Measurements from ENCODE around the gene ITGA5.

The ITGA5 gene

GRCh38 chr12:54412786-54413185, 6.3 kb downstream of the ITGA5 start:
- DNase-seq (ENCODE audit: low read depth in 3 of 3, low spot score in 1 of 3) = no peak

DNA sequence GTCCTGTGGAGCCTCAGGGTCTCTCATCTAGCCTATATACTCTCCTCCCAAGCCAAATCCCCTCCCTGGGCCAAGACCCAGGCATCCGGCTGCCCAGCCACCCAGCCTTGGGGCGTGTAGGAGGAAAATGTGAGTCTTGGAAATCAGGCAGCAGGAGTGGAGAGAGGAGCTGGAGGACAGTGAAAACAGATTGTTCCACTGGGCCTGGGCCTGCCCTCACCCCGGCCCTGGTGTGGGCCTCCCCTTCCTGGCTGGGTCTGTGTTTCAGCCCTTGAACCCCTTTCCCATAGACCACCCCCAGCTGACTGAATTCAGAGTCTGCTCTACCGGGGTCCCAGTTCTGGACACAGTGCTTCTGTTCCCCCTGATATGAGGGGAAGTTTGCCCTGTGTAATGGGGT, 6.7 kb downstream of the ITGA5 start:
- DNase-seq (ENCODE audit: low read depth in 3 of 3, low spot score in 1 of 3) = no peak

DNA sequence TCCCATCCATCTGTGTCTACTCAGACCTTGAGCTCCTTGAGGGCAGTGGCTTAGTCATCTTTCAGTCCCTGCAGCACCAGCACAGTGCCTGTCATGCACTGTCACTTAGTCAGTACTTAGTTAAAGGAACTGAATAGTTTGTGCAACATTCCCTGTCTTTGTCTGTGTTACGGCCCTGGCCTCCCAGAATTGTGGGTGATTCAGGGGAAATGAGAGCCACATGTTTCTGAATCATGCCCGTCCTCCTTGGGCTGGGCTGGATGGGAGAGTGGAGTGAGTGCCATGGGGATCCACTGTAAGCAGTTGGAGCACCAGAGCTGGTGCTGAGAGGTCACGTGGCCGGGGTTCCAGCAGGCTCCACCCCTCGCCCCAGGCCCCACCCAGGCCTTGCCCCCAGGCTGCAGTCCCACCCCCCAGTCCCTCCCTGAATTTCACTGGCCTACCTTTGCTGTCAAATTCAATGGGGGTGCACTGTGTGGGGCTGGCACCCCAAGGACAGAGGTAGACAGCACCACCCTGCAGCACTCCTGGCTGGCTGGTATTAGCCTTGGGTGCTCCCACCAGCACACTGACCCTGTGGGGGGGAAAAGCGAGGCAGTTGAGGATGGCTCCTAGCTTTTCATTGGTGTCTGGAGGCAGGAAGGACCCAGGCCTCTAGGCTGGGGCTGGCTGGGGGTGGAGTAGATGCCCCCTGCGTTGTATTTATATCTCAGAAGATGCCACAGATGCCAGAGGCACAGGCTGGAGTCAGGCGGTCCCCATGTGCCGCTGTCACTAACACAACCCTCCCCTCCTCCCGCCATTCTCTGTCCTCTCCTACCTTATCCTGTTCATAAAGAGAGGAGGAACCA, 7.5 kb downstream of the ITGA5 start:
- DNase-seq (ENCODE audit: low read depth in 3 of 3, low spot score in 1 of 3) = no peak

DNA sequence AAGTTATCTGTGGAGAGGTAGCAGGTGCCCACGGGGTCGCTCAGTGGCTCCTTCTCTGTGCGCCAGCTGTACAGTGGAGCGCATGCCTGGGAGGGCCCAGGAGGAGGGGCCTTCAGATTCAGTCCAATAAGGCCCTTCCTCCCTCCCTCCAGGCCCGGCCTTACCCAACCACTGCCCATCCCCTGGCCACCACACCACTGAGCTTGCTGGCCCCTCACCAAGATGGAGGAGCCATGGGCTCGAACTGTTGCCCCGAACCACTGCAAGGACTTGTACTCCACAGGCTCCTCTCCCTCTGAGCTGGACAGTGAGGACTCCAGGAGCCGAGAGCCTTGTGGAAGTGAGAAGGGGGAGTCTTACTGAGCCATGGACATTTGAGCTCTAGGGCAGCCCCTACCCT, 9.8 kb downstream of the ITGA5 start:
- DNase-seq (ENCODE audit: low read depth in 3 of 3, low spot score in 1 of 3) = no peak

- no peak for DNase-seq (ENCODE audit: low read depth in 3 of 3, low spot score in 1 of 3)
Measured at GRCh38 chr12:54407183-54407905, 11.7 kb downstream of the ITGA5 start.

- DNase-seq (ENCODE audit: low read depth in 3 of 3, low spot score in 1 of 3) = no peak
Measured at GRCh38 chr12:54405573-54405972, 13.5 kb downstream of the ITGA5 start.

DNA sequence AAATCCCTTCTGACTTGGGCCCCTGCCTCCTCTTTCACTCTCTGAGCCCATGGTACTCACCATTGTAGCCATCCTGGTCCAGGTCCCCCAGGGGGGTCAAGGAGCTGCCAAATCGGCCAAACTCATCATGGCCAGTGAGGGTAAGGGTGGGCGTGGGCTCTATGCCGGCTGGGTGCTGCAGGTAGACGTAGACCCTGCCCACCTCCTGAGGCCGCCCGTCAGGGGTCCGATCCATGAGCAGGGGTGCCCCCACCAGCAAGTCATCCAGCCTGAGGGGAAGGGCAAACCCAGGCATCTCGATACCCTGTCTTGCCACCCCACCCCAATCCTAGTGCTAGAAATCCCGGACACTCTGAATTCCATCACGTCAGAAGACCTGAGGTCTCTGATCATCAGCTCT, 14.0 kb downstream of the ITGA5 start:
- no peak for DNase-seq (ENCODE audit: low read depth in 3 of 3, low spot score in 1 of 3)

- peak in 2 of 3 donors; percentile 41 to 53 for DNase-seq (ENCODE audit: low read depth in 3 of 3, low spot score in 1 of 3)
Measured at GRCh38 chr12:54404061-54405004, 14.7 kb downstream of the ITGA5 start.

DNA sequence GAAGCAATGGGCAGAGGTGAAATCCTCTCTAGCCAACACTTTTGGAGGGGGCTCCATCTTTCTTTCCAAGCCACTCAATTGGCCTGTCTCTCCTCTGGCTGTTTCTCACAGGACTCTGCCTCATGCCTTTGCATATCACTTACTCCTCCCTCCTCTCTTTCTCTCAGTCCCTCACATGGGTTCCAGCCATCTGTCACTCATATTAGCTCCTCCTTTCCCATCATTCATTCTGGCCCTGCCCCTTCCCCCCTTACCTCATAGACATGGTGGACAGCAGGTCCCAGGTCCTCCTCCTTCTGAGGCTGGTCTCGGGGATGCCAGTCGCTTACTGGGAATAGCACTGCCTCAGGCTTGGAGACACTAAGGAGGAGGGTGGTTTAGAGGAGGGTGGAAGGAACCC, 17.9 kb downstream of the ITGA5 start:
- no peak for DNase-seq (ENCODE audit: low read depth in 3 of 3, low spot score in 1 of 3)

DNA sequence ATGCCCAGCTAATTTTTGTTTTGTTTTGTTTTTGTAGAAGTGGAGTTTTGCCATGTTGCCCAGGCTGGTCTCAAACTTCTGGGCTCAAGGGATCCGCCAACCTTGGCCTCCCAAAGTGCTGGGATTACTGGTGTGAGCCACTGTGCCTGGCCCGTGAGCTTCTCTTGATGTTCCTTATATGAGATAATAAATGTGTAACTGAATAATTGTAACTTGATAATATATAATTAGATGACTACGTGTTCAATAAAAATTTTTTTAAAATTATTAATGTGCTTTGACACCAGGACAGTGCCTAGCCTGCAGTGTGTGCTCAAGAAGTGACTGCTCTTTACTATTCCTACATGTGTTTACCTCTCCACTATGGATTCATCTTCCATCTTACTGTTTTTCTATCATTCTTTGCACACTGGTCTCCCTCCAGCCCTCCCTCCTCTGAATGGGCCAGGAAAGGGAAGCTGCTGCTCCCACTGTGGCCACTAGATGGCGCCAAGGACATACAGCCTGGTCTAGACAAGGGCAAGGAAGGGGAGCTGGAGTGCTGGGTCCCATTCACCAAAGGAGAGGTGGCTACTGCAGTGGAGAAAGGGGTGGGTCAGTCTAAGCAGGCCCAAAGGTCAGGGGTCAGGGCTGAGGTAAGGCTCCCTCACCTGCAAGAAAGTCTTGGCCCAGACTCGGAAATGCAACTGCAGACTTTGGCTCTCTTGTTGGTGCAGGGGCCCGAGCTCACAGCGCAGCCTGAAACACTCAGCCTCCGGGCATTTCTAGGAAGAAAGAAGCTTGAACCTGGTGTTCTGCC, 19.9 kb downstream of the ITGA5 start:
- peak; percentile 68 to 81 (median 78) for DNase-seq (ENCODE audit: low read depth in 3 of 3, low spot score in 1 of 3)

- DNase-seq (ENCODE audit: low read depth in 3 of 3, low spot score in 1 of 3) = no peak
Measured at GRCh38 chr12:54398218-54398617, 20.8 kb downstream of the ITGA5 start.

- no peak for DNase-seq (ENCODE audit: low read depth in 3 of 3, low spot score in 1 of 3)
Measured at GRCh38 chr12:54397157-54397556, 21.9 kb downstream of the ITGA5 start.

DNA sequence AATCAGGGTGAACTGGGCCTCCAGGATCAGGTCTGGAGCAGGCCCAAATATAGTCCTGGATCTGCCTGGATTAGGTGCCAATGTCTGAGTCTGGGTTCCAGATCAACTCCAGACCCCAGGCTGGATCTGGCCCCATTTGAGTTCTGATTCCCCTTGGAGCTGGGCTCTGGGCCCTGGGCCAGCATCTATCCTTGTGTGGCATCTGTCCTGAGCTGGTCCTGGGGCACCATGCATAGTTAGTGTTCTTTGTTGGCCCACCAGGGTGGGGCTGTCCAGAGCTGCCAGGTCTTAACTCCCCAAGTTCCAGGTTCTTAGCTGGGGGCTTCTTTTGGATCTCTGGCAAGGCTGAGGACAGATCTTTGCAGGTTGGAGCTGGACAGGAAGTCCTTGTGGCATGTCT, 23.5 kb downstream of the ITGA5 start:
- no peak for DNase-seq (ENCODE audit: low read depth in 3 of 3, low spot score in 1 of 3)

- no peak for DNase-seq (ENCODE audit: low read depth in 3 of 3, low spot score in 1 of 3)
Measured at GRCh38 chr12:54394986-54395385, 24.1 kb downstream of the ITGA5 start.

DNA sequence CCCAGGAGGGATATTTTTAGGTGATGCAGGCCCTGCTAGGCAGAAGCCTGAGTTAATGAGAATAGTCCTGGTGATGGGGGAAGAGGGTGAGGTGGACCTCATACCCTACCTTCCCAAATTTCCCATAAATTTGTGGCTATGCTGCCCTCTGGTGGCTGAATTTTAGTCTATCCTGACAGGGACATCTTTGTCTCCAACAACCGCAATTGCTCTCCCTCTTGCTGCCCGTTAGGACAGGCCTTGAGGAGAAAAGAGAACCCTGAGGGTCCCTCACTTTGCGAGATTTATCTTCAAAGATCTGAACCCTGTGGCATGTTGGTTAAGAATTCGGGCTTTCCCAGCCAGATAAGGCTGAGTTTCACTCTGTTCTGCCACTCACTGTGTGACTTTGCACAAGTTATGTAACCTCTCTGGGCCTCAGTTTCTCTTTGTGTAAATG, 24.8 kb downstream of the ITGA5 start:
- DNase-seq (ENCODE audit: low read depth in 3 of 3, low spot score in 1 of 3) = no peak

- DNase-seq (ENCODE audit: low read depth in 3 of 3, low spot score in 1 of 3) = no peak
Measured at GRCh38 chr12:54393743-54394142, 25.3 kb downstream of the ITGA5 start.

- DNase-seq (ENCODE audit: low read depth in 3 of 3, low spot score in 1 of 3) = no peak
Measured at GRCh38 chr12:54393207-54393609, 25.9 kb downstream of the ITGA5 start.

- no peak for DNase-seq (ENCODE audit: low read depth in 3 of 3, low spot score in 1 of 3)
Measured at GRCh38 chr12:54392485-54393206, 26.4 kb downstream of the ITGA5 start.

DNA sequence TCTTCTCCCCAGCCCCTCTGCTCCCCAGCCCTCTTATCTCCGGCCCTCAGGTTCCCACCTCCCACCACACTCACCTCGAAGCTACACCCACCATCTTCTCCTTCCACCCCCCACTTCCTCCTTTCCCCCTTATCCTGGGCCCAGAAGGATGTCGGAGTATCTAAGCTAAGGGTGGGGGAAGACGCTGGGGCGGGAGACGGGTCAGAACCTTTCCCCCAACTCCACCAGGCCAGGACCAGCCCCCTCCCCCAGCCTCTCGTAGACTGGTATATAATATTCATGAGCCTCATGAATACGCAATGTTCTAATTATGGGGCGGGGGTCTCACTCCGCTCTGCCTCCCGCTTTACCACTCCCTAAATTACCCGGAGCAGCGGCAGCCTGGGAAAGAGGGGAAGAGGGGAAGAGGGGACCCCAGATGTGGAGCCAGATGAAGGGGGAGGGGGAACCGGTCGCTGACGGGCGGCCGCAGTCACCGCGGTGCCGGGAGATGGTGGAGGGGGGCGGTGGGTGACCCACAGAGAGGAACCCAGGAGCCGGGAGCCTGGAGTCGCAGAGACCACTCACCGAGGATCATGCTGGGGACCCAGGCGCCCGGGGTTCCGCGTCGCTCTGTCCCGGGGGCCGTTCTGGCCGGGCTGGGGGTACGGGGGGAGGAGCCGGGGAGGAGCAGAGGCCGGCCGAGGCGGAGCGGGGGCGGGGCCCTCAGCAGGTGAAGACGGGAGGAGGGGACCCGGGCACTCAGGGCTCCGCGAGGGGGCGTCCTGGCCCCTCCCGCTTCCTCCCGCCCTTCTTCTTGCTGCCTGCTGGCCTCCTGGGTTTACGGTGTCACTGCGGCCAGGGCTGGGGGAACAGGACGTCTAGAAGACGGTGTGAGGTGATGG, 28.2 kb downstream of the ITGA5 start:
- DNase-seq (ENCODE audit: low read depth in 3 of 3, low spot score in 1 of 3) = peak in 2 of 3 donors; percentile 37 to 56

Measured in stimulated activated CD4-positive, alpha-beta T cell treated with anti-CD3 and anti-CD28 coated beads, TNF-alpha, amount 100 ng/mL, for 1 hour (primary cell).